SK-N-MC (cell line): ENCODE results near the gene RTN4RL1.

Source experiments
- DNase-seq: peaks from one replicate; pipeline ENCODE4 v3.0.0-alpha.2; 2011; ENCODE audit warnings: low read depth, low spot score
- H3K27ac ChIP-seq: fragments of 200-600 bp; sonication (generic); 2 replicates; pipeline ENCODE4 v1.5.1; 2016; ENCODE audit warnings: mixed run types
- H3K36me3 ChIP-seq: fragments of 200-600 bp; sonication (generic); 2 replicates; pipeline ENCODE4 v1.6.1; 2017; ENCODE audit warnings: antibody characterized with exemption, low read length, mixed read lengths; ENCODE audit not compliant: insufficient read depth
- H3K4me3 ChIP-seq: fragments of 200-600 bp; sonication (generic); 2 replicates; pipeline ENCODE4 v1.5.1; 2016
- H3K9ac ChIP-seq: fragments of 200-600 bp; sonication (generic); 2 replicates; pipeline ENCODE4 v1.8.0; 2017; ENCODE audit warnings: mixed run types, mixed read lengths; ENCODE audit not compliant: insufficient read length
- H3K9me3 ChIP-seq: fragments of 200-600 bp; sonication (generic); 2 replicates; pipeline ENCODE4 v1.6.1; 2017; ENCODE audit warnings: low read depth, mild to moderate bottlenecking, antibody characterized with exemption, low read length, moderate library complexity, mixed read lengths
- EZH2 ChIP-seq: fragments of 200-600 bp; sonication (generic); IDR thresholded peaks from one replicate; pipeline ENCODE4 v1.6.1; 2017; ENCODE audit warnings: antibody characterized with exemption
- FOXP2 ChIP-seq: optimal IDR thresholded peaks from 2 replicates; pipeline ENCODE3; 2011; ENCODE audit warnings: mild to moderate bottlenecking, moderate library complexity; ENCODE audit not compliant: insufficient read depth; ENCODE audit errors: extremely low read length, control extremely low read depth
- POLR2AphosphoS5 ChIP-seq: IDR thresholded peaks from 2 replicates; pipeline ENCODE4 v1.6.1; 2012; ENCODE audit warnings: mild to moderate bottlenecking, low read depth, low read length, borderline replicate concordance

RTN4RL1 gene

DNA sequence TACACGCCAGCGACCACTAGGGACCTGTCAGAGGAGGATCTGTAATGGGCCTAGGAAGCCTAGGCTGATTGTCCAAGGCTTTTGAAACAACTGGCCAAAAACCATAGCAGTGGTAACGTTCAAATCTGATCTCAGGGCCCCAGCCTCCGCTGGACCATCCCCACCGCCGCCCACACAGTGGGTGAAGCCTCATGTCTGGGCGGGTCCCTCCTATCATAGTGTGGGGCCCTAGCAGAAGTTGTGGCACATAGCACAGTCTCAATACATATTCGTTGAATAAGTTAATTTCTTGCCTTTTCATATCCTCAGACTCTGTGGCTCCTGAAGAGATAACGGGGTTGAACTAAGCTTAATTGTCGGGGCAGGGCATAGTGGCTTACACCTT lies 5.6 kb upstream of the RTN4RL1 start:
- Histone ChIP-seq H3K9ac (peak overlapping the region; percentile 78), H3K9me3 (no peaks in the 10 kb centered on the region), H3K36me3 (no peaks in the 10 kb centered on the region; the same call in 1 of the 2 replicates), H3K4me3 (peak overlapping the region; percentile 97), H3K27ac (peak overlapping the region; percentile 46; the same call in 1 of the 2 replicates)
- DNase-seq: no peak
- TF ChIP-seq EZH2 (no peak), POLR2AphosphoS5 (no peak), FOXP2 (no peak)

DNA sequence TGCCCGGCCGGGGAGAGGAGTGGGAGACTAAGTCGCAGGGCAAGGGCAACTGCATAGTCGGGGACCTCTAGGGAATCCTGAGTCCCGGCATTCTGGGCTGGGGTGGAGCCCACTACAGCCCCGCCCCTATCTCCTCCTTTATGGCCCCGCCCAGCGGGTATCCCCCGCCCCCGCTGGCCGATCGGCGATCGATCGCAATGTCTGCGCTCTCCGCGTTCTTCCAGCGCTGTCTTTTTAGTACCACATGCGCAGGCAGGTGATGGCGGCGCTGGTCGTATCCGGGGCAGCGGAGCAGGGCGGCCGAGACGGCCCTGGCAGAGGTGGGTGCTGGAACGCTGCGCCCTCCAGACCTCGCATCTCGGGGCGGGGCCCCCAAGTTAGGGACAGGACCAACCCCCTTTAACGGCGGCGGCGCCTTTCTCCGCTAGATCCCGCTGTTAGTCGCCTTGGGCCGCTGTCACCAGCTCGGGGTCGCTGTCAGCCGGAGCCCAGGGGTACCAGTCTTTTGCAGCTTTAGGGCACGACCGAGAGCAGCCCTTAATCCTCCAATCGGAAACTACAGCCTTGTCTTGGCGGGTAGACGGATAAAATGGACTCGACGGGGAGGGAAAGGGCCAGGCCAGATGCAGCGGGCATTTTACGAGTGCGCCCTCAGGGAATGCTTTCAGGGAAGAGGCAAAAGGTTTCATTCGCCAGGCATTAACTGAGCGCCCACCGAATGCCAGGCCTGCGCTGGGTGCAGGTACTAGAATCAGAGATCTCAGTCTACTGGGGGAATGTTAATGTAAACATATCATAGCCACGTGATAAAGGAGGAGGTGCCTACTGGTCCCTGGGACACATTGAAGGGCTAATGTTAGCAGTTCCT lies 5.0 kb upstream of the RTN4RL1 start, which contains the start of gene DPH1:
Gene DPH1, plus strand, starts transcription at position 243 of the 868 bp plus-strand sequence. Its CDS starts 17 bp downstream, at position 260.
- H3K36me3 ChIP-seq: no peaks in the 10 kb centered on the region
- H3K9ac ChIP-seq: peak within 1 kb of the TSS; percentile 78
- peak within 1 kb of the TSS; percentile 46; the same call in 1 of the 2 replicates for H3K27ac ChIP-seq
- DNase-seq: no peak
- H3K4me3 ChIP-seq: peak within 1 kb of the TSS; percentile 97
- TF ChIP-seq FOXP2 (no peak), POLR2AphosphoS5 (peak; percentile 70; the same call in 1 of the 2 replicates), EZH2 (no peak)
- H3K9me3 ChIP-seq: no peaks in the 10 kb centered on the region

GRCh38 chr17:2028737-2029136 lies 3.6 kb upstream of the RTN4RL1 start:
- Histone ChIP-seq H3K4me3 (no peak overlapping the region), H3K9me3 (no peaks in the 10 kb centered on the region), H3K27ac (no peak overlapping the region), H3K36me3 (no peaks in the 10 kb centered on the region), H3K9ac (no peak overlapping the region)
- TF ChIP-seq FOXP2 (no peak), POLR2AphosphoS5 (no peak), EZH2 (no peak)
- DNase-seq: no peak

- H3K4me3 ChIP-seq: no peak overlapping the region
- TF ChIP-seq EZH2 (no peak), POLR2AphosphoS5 (no peak)
- no peak overlapping the region for H3K9ac ChIP-seq
- no peak overlapping the region for H3K27ac ChIP-seq
- no peaks in the 10 kb centered on the region for H3K36me3 ChIP-seq
- H3K9me3 ChIP-seq: no peaks in the 10 kb centered on the region
- no peak for DNase-seq
These were observed 3.1 kb upstream of the RTN4RL1 start for GRCh38 chr17:2028234-2028614.

DNA sequence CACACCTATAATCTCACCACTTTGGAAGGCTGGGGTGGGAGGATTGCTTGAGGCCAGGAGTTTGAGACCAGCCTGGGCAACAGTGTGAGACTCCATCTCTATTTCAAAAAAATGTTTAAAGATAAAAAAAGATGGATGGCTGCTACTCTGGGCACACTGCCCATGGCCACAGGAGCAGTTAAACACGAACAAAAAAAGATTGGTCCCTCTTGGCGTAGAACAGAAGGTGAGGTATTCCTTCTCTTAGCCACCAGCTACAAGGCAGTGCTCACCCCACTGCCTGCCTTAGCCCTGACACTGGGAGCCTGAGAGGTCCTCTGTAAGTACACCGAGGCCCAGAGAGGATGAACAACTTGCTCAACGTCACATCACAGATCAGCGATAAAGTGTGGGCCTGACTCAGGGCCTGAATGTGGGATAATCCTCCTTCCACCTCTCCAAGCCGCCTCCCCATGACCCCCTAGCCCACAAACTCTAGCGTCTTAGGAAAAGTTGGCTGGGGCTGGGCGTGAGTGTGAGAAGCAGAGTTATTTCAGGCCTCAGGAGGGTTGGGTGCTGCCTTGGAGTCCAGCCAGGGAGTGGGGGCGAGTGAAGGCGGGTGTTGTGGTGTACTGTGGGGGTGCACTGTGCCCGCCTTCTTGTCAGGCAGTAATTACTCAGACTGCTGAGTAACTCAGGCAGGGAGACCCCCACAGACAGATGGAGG lies 2.5 kb upstream of the RTN4RL1 start:
- H3K9ac ChIP-seq: no peak overlapping the region
- 0 out of 2 replicates have a peak overlapping the region, but pooled peaks have one; percentile 8 for H3K27ac ChIP-seq
- TF ChIP-seq POLR2AphosphoS5 (no peak), FOXP2 (no peak), EZH2 (no peak)
- no peaks in the 10 kb centered on the region for H3K9me3 ChIP-seq
- no peak for DNase-seq
- H3K36me3 ChIP-seq: no peaks in the 10 kb centered on the region
- no peak overlapping the region for H3K4me3 ChIP-seq

GRCh38 chr17:2025622-2026309 lies 632 bp upstream of the RTN4RL1 start:
- H3K9ac ChIP-seq: no peak overlapping the region
- no peak overlapping the region for H3K27ac ChIP-seq
- no peak for DNase-seq
- H3K4me3 ChIP-seq: peak overlapping the region; percentile 88
- TF ChIP-seq EZH2: no peak
- no peak for TF ChIP-seq FOXP2
- no peak for TF ChIP-seq POLR2AphosphoS5
- H3K9me3 ChIP-seq: no peaks in the 10 kb centered on the region
- no peaks in the 10 kb centered on the region for H3K36me3 ChIP-seq

- DNase-seq: no peak
- Histone ChIP-seq H3K4me3 (peak overlapping the region; percentile 88), H3K9me3 (no peaks in the 10 kb centered on the region), H3K36me3 (no peaks in the 10 kb centered on the region), H3K9ac (peak overlapping the region; percentile 62), H3K27ac (no peak overlapping the region)
- TF ChIP-seq POLR2AphosphoS5 (no peak), EZH2 (no peak), FOXP2 (no peak)
These were observed 438 bp downstream of the RTN4RL1 start for GRCh38 chr17:2024572-2025219.
